Upper lobe of left lung (tissue), 6 donors: Measurements from ENCODE around the gene ANKRD42. TPM values are rescaled to one million over a fixed set of nuclear protein-coding genes. Genes with fewer than 3 reads are reported as not detected.
A peak's percentile ranks its signal among the peaks of the same experiment; 100 is the strongest.

ENCODE experiments used
- ATAC-seq, 2 donors: fragments of 200-7000 bp; cut with Tn5 transposase; one replicate each; pipeline ENCODE4 v1.9.1; 2022; ENCODE audit warnings: mild to moderate bottlenecking in 2 of 2, moderate library complexity in 2 of 2; ENCODE audit not compliant: low FRiP score in 2 of 2
- DNase-seq, 2 donors: peaks; one replicate each; pipeline ENCODE4 v3.0.0-alpha.2; 2019 to 2020
- H3K27ac ChIP-seq, 4 donors: fragments of 200-600 bp; sonication (generic); one replicate each; pipeline ENCODE4 v1.5.1; 2016 to 2019
- H3K27me3 ChIP-seq, 4 donors: fragments of 200-600 bp; sonication (generic); one replicate each; pipeline ENCODE4 v1.5.1; 2017 to 2019
- H3K36me3 ChIP-seq, 4 donors: fragments of 200-600 bp; sonication (generic); one replicate each; pipeline ENCODE4 v1.5.1; 2016 to 2019
- H3K4me1 ChIP-seq, 4 donors: fragments of 200-600 bp; sonication (generic); one replicate each; pipeline ENCODE4 v1.5.1; 2018 to 2019
- H3K4me3 ChIP-seq, 4 donors: fragments of 200-600 bp; sonication (generic); one replicate each; pipeline ENCODE4 v1.5.1; 2017 to 2019; ENCODE audit warnings: mild to moderate bottlenecking in 2 of 4, moderate library complexity in 1 of 4
- H3K9me3 ChIP-seq, 4 donors: fragments of 200-600 bp; sonication (generic); one replicate each; pipeline ENCODE4 v1.5.1; 2018 to 2019
- CTCF ChIP-seq, 6 experiments: fragments of 450-650 bp in 4 of 6; fragments of 200-600 bp in 2 of 6; sonication (generic) in 2 of 6; IDR thresholded peaks; one replicate each; pipeline ENCODE4 v1.5.1; 2016 to 2019; ENCODE audit warnings: antibody characterized with exemption in 6 of 6
- EP300 ChIP-seq, 4 donors: sonication (generic); formaldehyde crosslinking; IDR thresholded peaks; one replicate each; pipeline ENCODE4 v1.5.1; 2017; ENCODE audit warnings: antibody characterized with exemption in 4 of 4, control low read depth in 2 of 4
- POLR2A ChIP-seq, 4 donors: fragments of 450-650 bp; IDR thresholded peaks; one replicate each; pipeline ENCODE4 v1.5.1; 2016 to 2017; ENCODE audit warnings: antibody characterized with exemption in 4 of 4, mild to moderate bottlenecking in 2 of 4
- POLR2AphosphoS5 ChIP-seq, 2 donors: sonication (generic); formaldehyde crosslinking; IDR thresholded peaks; one replicate each; pipeline ENCODE4 v1.5.1; 2017; ENCODE audit warnings: antibody characterized with exemption in 2 of 2
- WGBS, 2 donors: methylation state at CpG; one replicate each; pipeline ENCODE4 v1.1.5; 2017 to 2018; 5-methylcytosine and 5-hydroxymethylcytosine counted together
- total RNA-seq, 6 donors: library from RNA; depleted of rRNA in 4 of 6; stranded (reverse); fragments of >200 nt in 4 of 6; gene quantifications; one replicate each; pipeline versions ENCODE4 v1.1.0 to v1.2.1, GENCODE V29; 2016 to 2021
- donor health status: DM: no; HTN: no; CAD: no; lungs with moderate emphysema.
- donor health status: DM: no; HTN: yes; CAD: no; lungs with severe emphysema.

ANKRD42 gene
- total RNA-seq, 6 donors from 2014 or later: 11.1 to 30.4 (median 15.4) TPM

- Histone ChIP-seq H3K27ac (peak overlapping the region; percentile 87 to 94 (median 92)), H3K27me3 (no peaks in the 10 kb centered on the region), H3K4me1 (peaks cover 22 to 44% (median 31%) of the 10 kb centered on the region in 4 donors), H3K36me3 (peaks cover 0 to 32% (median 18%) of the 10 kb centered on the region in 4 donors), H3K4me3 (peak overlapping the region; percentile 71 to 80 (median 75)), H3K9me3 (no peaks in the 10 kb centered on the region)
- peak; percentile 85 to 90 for DNase-seq
- no peak for TF ChIP-seq CTCF (IDR thresholded peaks at IDR 0.05)
- peak; percentile 60 to 74 for TF ChIP-seq POLR2AphosphoS5 (IDR thresholded peaks at IDR 0.05)
- TF ChIP-seq POLR2A (IDR thresholded peaks at IDR 0.05): peak in 2 of 4 donors; percentile 57 to 63
- no peak for TF ChIP-seq EP300 (IDR thresholded peaks at IDR 0.05)
- ATAC-seq: peak; percentile 85 to 89
- 1 to 2% methylated on average over 30 to 35 of the region's 35 CpGs for WGBS, 2 donors
Measured at GRCh38 chr11:83194281-83195142, 1.0 kb downstream of the ANKRD42 start.

- Histone ChIP-seq H3K36me3 (peaks cover 0 to 28% (median 17%) of the 10 kb centered on the region in 4 donors), H3K4me1 (peaks cover 22 to 44% (median 31%) of the 10 kb centered on the region in 4 donors), H3K27ac (peak overlapping the region; percentile 87 to 94 (median 92)), H3K27me3 (no peaks in the 10 kb centered on the region), H3K9me3 (no peaks in the 10 kb centered on the region), H3K4me3 (peak overlapping the region in 3 of 4 donors; percentile 73 to 80 (median 77))
- no peak for TF ChIP-seq CTCF (IDR thresholded peaks at IDR 0.05)
- TF ChIP-seq POLR2A (IDR thresholded peaks at IDR 0.05): no peak
- no peak for TF ChIP-seq EP300 (IDR thresholded peaks at IDR 0.05)
- no peak for TF ChIP-seq POLR2AphosphoS5 (IDR thresholded peaks at IDR 0.05)
- WGBS, 2 donors: 42 to 49% methylated on average over 4 of the region's 4 CpGs
- ATAC-seq: no peak
- no peak for DNase-seq
Measured at GRCh38 chr11:83195143-83195466, 1.6 kb downstream of the ANKRD42 start.

GRCh38 chr11:83195649-83196048 is 2.1 kb downstream of the ANKRD42 start:
- 94 to 95% methylated on average over 8 of the region's 8 CpGs for WGBS, 2 donors
- Histone ChIP-seq H3K36me3 (peaks cover 0 to 23% (median 12%) of the 10 kb centered on the region in 4 donors), H3K27ac (peak overlapping the region in 1 of 4 donors; percentile 92), H3K27me3 (no peaks in the 10 kb centered on the region), H3K4me1 (peaks cover 22 to 44% (median 31%) of the 10 kb centered on the region in 4 donors), H3K4me3 (no peak overlapping the region), H3K9me3 (no peaks in the 10 kb centered on the region)
- no peak for ATAC-seq
- TF ChIP-seq CTCF (IDR thresholded peaks at IDR 0.05): no peak
- TF ChIP-seq POLR2A (IDR thresholded peaks at IDR 0.05): no peak
- no peak for TF ChIP-seq POLR2AphosphoS5 (IDR thresholded peaks at IDR 0.05)
- no peak for TF ChIP-seq EP300 (IDR thresholded peaks at IDR 0.05)
- DNase-seq: no peak

- H3K9me3 ChIP-seq: no peaks in the 10 kb centered on the region
- H3K27me3 ChIP-seq: no peaks in the 10 kb centered on the region
- H3K4me3 ChIP-seq: no peak overlapping the region
- H3K36me3 ChIP-seq: peaks cover 0 to 21% (median 2%) of the 10 kb centered on the region in 4 donors
- 67 to 77% methylated on average over 1 of the region's 1 CpG for WGBS, 2 donors
- TF ChIP-seq CTCF (IDR thresholded peaks at IDR 0.05) (no peak), EP300 (IDR thresholded peaks at IDR 0.05) (no peak), POLR2A (IDR thresholded peaks at IDR 0.05) (no peak), POLR2AphosphoS5 (IDR thresholded peaks at IDR 0.05) (no peak)
- H3K4me1 ChIP-seq: peaks cover 6 to 24% (median 16%) of the 10 kb centered on the region in 4 donors
- H3K27ac ChIP-seq: no peak overlapping the region
- no peak for ATAC-seq
- no peak for DNase-seq
Measured at GRCh38 chr11:83200035-83200434, 6.5 kb downstream of the ANKRD42 start.
